SK-N-SH (cell line): ENCODE measurements around the gene RUFY2. TPM values are rescaled to one million over a fixed set of nuclear protein-coding genes. Genes with fewer than 3 reads are reported as not detected.

Experiments used
- CTCF ChIA-PET: fragments of 300-600, 350-600 bp; formaldehyde crosslinking; extraction: SDS; loops from one replicate; lab custom pipeline; 2021; lab: Yijun Ruan, JAX
- POLR2A ChIA-PET: fragments of 350-600 bp; sonication (Branson Sonifier 250); formaldehyde crosslinking; extraction: SDS; loops from one replicate; lab custom pipeline; 2020; ENCODE audit warnings: antibody characterized with exemption, inconsistent platforms; lab: Yijun Ruan, JAX
- DNase-seq: peaks from one replicate; pipeline ENCODE4 v3.0.0; 2012
- H2AFZ ChIP-seq: fragments of 200-600 bp; sonication (generic); 2 replicates; pipeline ENCODE4 v1.8.1; 2016; ENCODE audit warnings: antibody characterized with exemption, mild to moderate bottlenecking, low read depth
- H3F3A ChIP-seq: fragments of 200-600 bp; sonication (generic); replicated peaks from 2 replicates; pipeline ENCODE3; 2016; ENCODE audit warnings: antibody characterized with exemption, mild to moderate bottlenecking; ENCODE audit not compliant: insufficient read depth
- H3K27ac ChIP-seq, 2 experiments: fragments of 200-500 bp in 1 of 2; fragments of 200-600 bp in 1 of 2; sonication (Bioruptor generic) in 1 of 2; sonication (generic), shearing (Covaris generic) in 1 of 2; 2 replicates each; pipeline versions ENCODE4 v1.5.1 to v1.6.1; 2014 to 2016; ENCODE audit warnings: low read depth in 2 of 2, inconsistent platforms in 1 of 2, low read length in 1 of 2, mild to moderate bottlenecking in 1 of 2, mixed read lengths in 1 of 2
- H3K27me3 ChIP-seq: fragments of 200-600 bp; sonication (generic), shearing (Covaris generic); 2 replicates; pipeline ENCODE4 v1.6.1; 2016; ENCODE audit warnings: mixed run types; ENCODE audit not compliant: insufficient read depth
- H3K36me3 ChIP-seq, 2 experiments: fragments of 200-500 bp in 1 of 2; fragments of 200-600 bp in 1 of 2; sonication (Bioruptor generic) in 1 of 2; sonication (generic) in 1 of 2; replicated peaks in 1 of 2; 2 replicates each; pipeline versions ENCODE3 to v1.5.1; 2014 to 2016; ENCODE audit warnings: low read length in 1 of 2, mild to moderate bottlenecking in 1 of 2; ENCODE audit not compliant: insufficient read depth in 2 of 2, control insufficient read depth in 1 of 2
- H3K4me1 ChIP-seq, 2 experiments: fragments of 200-500 bp in 1 of 2; fragments of 200-600 bp in 1 of 2; sonication (Bioruptor generic) in 1 of 2; sonication (generic), shearing (Covaris generic) in 1 of 2; 2 replicates each; pipeline versions ENCODE4 v1.5.1 to v1.6.1; 2014 to 2016; ENCODE audit warnings: low read depth in 1 of 2, low read length in 1 of 2, mixed run types in 1 of 2; ENCODE audit not compliant: insufficient read depth in 2 of 2, control insufficient read depth in 1 of 2
- H3K4me2 ChIP-seq: fragments of 200-600 bp; sonication (generic), shearing (Covaris generic); 2 replicates; pipeline ENCODE4 v1.6.1; 2017; ENCODE audit warnings: mixed run types
- H3K4me3 ChIP-seq, 2 experiments: fragments of 200-500 bp in 1 of 2; fragments of 200-600 bp in 1 of 2; sonication (Bioruptor generic) in 1 of 2; sonication (generic), shearing (Covaris generic) in 1 of 2; 2 replicates each; pipeline versions ENCODE4 v1.5.1 to v1.8.1; 2014 to 2016; ENCODE audit warnings: low read depth in 2 of 2, inconsistent platforms in 1 of 2, low read length in 1 of 2, mild to moderate bottlenecking in 1 of 2, mixed read lengths in 1 of 2, moderate library complexity in 1 of 2
- H3K79me2 ChIP-seq: fragments of 200-600 bp; sonication (generic); 2 replicates; pipeline ENCODE4 v1.8.1; 2017; ENCODE audit warnings: mild to moderate bottlenecking; ENCODE audit not compliant: insufficient read depth
- H3K9ac ChIP-seq: fragments of 200-600 bp; sonication (generic); 2 replicates; pipeline ENCODE4 v1.6.1; 2017; ENCODE audit warnings: mixed run types
- H3K9me2 ChIP-seq: fragments of 200-600 bp; sonication (generic); 2 replicates; pipeline ENCODE4 v1.6.1; 2017; ENCODE audit warnings: mixed run types
- H3K9me3 ChIP-seq: fragments of 200-600 bp; sonication (generic); 2 replicates; pipeline ENCODE4 v1.6.1; 2017; ENCODE audit warnings: mixed run types, mild to moderate bottlenecking, moderate library complexity
- H4K20me1 ChIP-seq: fragments of 200-600 bp; sonication (generic); 2 replicates; pipeline ENCODE4 v1.6.1; 2017; ENCODE audit warnings: mild to moderate bottlenecking, mixed run types; ENCODE audit not compliant: insufficient read depth
- CHD2 ChIP-seq: fragments of 150-350 bp; IDR thresholded peaks from 2 replicates; pipeline ENCODE4 v1.6.1; 2018; ENCODE audit warnings: low read length; ENCODE audit not compliant: partially characterized antibody
- EZH2phosphoT487 ChIP-seq: fragments of 200-600 bp; sonication (generic); IDR thresholded peaks from 2 replicates; pipeline ENCODE4 v1.6.1; 2017; ENCODE audit warnings: low read depth, mixed run types, mild to moderate bottlenecking, antibody characterized with exemption, moderate library complexity, borderline replicate concordance
- GABPA ChIP-seq: IDR thresholded peaks from 2 replicates; pipeline ENCODE4 v1.4.0; 2012; ENCODE audit warnings: low read depth, mild to moderate bottlenecking
- JUND ChIP-seq: IDR thresholded peaks from 2 replicates; pipeline ENCODE4 v1.4.0; 2012
- MEF2A ChIP-seq: IDR thresholded peaks from 2 replicates; pipeline ENCODE4 v1.4.0; 2012; ENCODE audit warnings: low read depth, borderline replicate concordance
- MXI1 ChIP-seq: IDR thresholded peaks from 2 replicates; pipeline ENCODE4 v1.6.1; 2012; ENCODE audit warnings: mild to moderate bottlenecking, low read depth, low read length, improper control_type of control experiment
- NRF1 ChIP-seq: IDR thresholded peaks from 2 replicates; pipeline ENCODE4 v1.6.1; 2012; ENCODE audit warnings: low read depth, mild to moderate bottlenecking, low read length
- POLR2AphosphoS5 ChIP-seq: IDR thresholded peaks from 2 replicates; pipeline ENCODE4 v1.6.1; 2012; ENCODE audit warnings: low read depth, low read length
- RAD21 ChIP-seq: IDR thresholded peaks from 2 replicates; pipeline ENCODE4 v1.6.1; 2012; ENCODE audit warnings: mild to moderate bottlenecking, low read length
- SIN3A ChIP-seq: IDR thresholded peaks from 2 replicates; pipeline ENCODE4 v1.6.1; 2012; ENCODE audit warnings: low read depth, mild to moderate bottlenecking, low read length, moderate library complexity, borderline replicate concordance
- SMC3 ChIP-seq: IDR thresholded peaks from 2 replicates; pipeline ENCODE4 v1.6.1; 2012; ENCODE audit warnings: low read depth, low read length, improper control_type of control experiment
- TCF12 ChIP-seq: IDR thresholded peaks from 2 replicates; pipeline ENCODE4 v1.4.0; 2012
- USF1 ChIP-seq: IDR thresholded peaks from 2 replicates; pipeline ENCODE4 v1.4.0; 2012; ENCODE audit warnings: low read depth, borderline replicate concordance
- WGBS: methylation state at CpG from one replicate; pipeline ENCODE4 v1.1.6; 2017; ENCODE audit warnings: low lambda C conversion rate; 5-methylcytosine and 5-hydroxymethylcytosine counted together
- polyA plus RNA-seq, 3 experiments: library from polyadenylated mRNA; depleted of rRNA; stranded (reverse); fragments of >200 nt; gene quantifications; 2 replicates each; pipeline ENCODE4 v1.2.3, GENCODE V29; 2012
- TF ChIP-seq, protein P1 (sequence below): IDR thresholded peaks from 2 replicates; pipeline ENCODE4; 2012
- TF ChIP-seq, protein P2 (sequence below): fragments of 200-600 bp; sonication (generic); IDR thresholded peaks from 2 replicates; pipeline ENCODE4 v1.6.1; 2017; ENCODE audit warnings: antibody characterized with exemption, mild to moderate bottlenecking, moderate library complexity

RUFY2 gene
- polyA plus RNA-seq, 1 of the 3 experiments (the other 2 are of a cell fraction), result 6.2 TPM

GRCh38 chr10:68301790-68302502, 105.1 kb downstream of the RUFY2 start:
- H3F3A ChIP-seq, result peaks cover 7% of the 10 kb centered on the region
- H3K4me1 ChIP-seq, result peaks cover 5 to 8% of the 10 kb centered on the region in 2 experiments; a peak in 2 of 4 replicates
- no peaks in the 10 kb centered on the region for H3K27me3 ChIP-seq
- H3K9me2 ChIP-seq, result no peaks in the 10 kb centered on the region; the same call in 1 of the 2 replicates
- no peaks in the 10 kb centered on the region for H4K20me1 ChIP-seq
- no peaks in the 10 kb centered on the region for H3K36me3 ChIP-seq
- no peak overlapping the region for H3K9ac ChIP-seq
- CTCF ChIA-PET, result interaction anchor here (0.6 to 5.6 kb wide), 43 partner anchors 8 to 605 kb away, joined by 3 to 111 read pairs (median 4); partner anchors contain the start of genes ATOH7, HNRNPH3 and PBLD
- no peak overlapping the region for H3K27ac ChIP-seq
- no peak for TF ChIP-seq JUND
- TF ChIP-seq MXI1, result no peak
- TF ChIP-seq POLR2AphosphoS5, result no peak
- TF ChIP-seq EZH2phosphoT487, result no peak
- TF ChIP-seq USF1, result no peak
- peak; percentile 85 for TF ChIP-seq RAD21
- peak; percentile 67 for TF ChIP-seq SMC3
- TF ChIP-seq NRF1, result no peak
- no peak for TF ChIP-seq TCF12
- TF ChIP-seq GABPA, result no peak
- no peak for TF ChIP-seq SIN3A
- TF ChIP-seq, protein P1, sequence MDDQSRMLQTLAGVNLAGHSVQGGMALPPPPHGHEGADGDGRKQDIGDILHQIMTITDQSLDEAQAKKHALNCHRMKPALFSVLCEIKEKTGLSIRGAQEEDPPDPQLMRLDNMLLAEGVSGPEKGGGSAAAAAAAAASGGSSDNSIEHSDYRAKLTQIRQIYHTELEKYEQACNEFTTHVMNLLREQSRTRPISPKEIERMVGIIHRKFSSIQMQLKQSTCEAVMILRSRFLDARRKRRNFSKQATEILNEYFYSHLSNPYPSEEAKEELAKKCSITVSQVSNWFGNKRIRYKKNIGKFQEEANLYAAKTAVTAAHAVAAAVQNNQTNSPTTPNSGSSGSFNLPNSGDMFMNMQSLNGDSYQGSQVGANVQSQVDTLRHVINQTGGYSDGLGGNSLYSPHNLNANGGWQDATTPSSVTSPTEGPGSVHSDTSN, result no peak
- TF ChIP-seq CHD2, result no peak
- TF ChIP-seq, protein P2, sequence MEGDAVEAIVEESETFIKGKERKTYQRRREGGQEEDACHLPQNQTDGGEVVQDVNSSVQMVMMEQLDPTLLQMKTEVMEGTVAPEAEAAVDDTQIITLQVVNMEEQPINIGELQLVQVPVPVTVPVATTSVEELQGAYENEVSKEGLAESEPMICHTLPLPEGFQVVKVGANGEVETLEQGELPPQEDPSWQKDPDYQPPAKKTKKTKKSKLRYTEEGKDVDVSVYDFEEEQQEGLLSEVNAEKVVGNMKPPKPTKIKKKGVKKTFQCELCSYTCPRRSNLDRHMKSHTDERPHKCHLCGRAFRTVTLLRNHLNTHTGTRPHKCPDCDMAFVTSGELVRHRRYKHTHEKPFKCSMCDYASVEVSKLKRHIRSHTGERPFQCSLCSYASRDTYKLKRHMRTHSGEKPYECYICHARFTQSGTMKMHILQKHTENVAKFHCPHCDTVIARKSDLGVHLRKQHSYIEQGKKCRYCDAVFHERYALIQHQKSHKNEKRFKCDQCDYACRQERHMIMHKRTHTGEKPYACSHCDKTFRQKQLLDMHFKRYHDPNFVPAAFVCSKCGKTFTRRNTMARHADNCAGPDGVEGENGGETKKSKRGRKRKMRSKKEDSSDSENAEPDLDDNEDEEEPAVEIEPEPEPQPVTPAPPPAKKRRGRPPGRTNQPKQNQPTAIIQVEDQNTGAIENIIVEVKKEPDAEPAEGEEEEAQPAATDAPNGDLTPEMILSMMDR, result peak; percentile 72
- no peak for TF ChIP-seq MEF2A
- no peak overlapping the region for H2AFZ ChIP-seq
- no peaks in the 10 kb centered on the region for H3K9me3 ChIP-seq
- 54% methylated on average over 6 of the region's 6 CpGs for WGBS
- no peak overlapping the region for H3K4me3 ChIP-seq
- POLR2A ChIA-PET, result interaction anchor here (0.5 kb wide), 1 partner anchor 444 kb away, joined by 4 read pairs; no protein-coding TSS in a partner anchor
- no peak overlapping the region for H3K4me2 ChIP-seq
- DNase-seq, result peak; percentile 59
- no peaks in the 10 kb centered on the region for H3K79me2 ChIP-seq
